CD4-positive, alpha-beta T cell treated with Interleukin-15 for 4 hours (primary cell): Measurements from ENCODE around the gene KIAA1671.

Experiments used
- DNase-seq: peaks from one replicate; pipeline ENCODE4 v3.0.0-alpha.2; 2020; ENCODE audit warnings: low spot score

Gene KIAA1671

GRCh38 chr22:24952837-24953383 lies 394 bp downstream of the KIAA1671 start:
- DNase-seq: no peak

GRCh38 chr22:24953384-24954113 lies 1.0 kb downstream of the KIAA1671 start:
- DNase-seq: no peak

GRCh38 chr22:24954114-24954463 lies 1.6 kb downstream of the KIAA1671 start:
- DNase-seq: no peak

GRCh38 chr22:24954856-24955255 lies 2.3 kb downstream of the KIAA1671 start:
- DNase-seq: no peak

- DNase-seq: no peak
Measured at GRCh38 chr22:24957043-24957442, 4.5 kb downstream of the KIAA1671 start.

GRCh38 chr22:24961217-24961844 lies 8.8 kb downstream of the KIAA1671 start:
- no peak for DNase-seq

GRCh38 chr22:24962094-24962493 lies 9.6 kb downstream of the KIAA1671 start:
- DNase-seq: no peak

GRCh38 chr22:24962835-24963234 lies 10.3 kb downstream of the KIAA1671 start:
- no peak for DNase-seq

- DNase-seq: no peak
Measured at GRCh38 chr22:24964441-24964840, 11.9 kb downstream of the KIAA1671 start.

GRCh38 chr22:24965822-24966626 lies 13.5 kb downstream of the KIAA1671 start:
- no peak for DNase-seq

GRCh38 chr22:24968066-24968561 lies 15.6 kb downstream of the KIAA1671 start:
- no peak for DNase-seq

- DNase-seq: no peak
Measured at GRCh38 chr22:24969560-24970301, 17.2 kb downstream of the KIAA1671 start.

- DNase-seq: no peak
Measured at GRCh38 chr22:24972369-24972768, 19.9 kb downstream of the KIAA1671 start.

GRCh38 chr22:24973872-24974271 lies 21.4 kb downstream of the KIAA1671 start:
- no peak for DNase-seq

- DNase-seq: no peak
Measured at GRCh38 chr22:24975125-24975640, 22.7 kb downstream of the KIAA1671 start.

GRCh38 chr22:24975813-24976341 lies 23.4 kb downstream of the KIAA1671 start:
- no peak for DNase-seq

- no peak for DNase-seq
Measured at GRCh38 chr22:24976442-24977218, 24.1 kb downstream of the KIAA1671 start.

GRCh38 chr22:24977370-24978221 lies 25.1 kb downstream of the KIAA1671 start:
- DNase-seq: no peak

- DNase-seq: no peak
Measured at GRCh38 chr22:24978308-24978707, 25.8 kb downstream of the KIAA1671 start.

- DNase-seq: no peak
Measured at GRCh38 chr22:24981066-24981465, 28.6 kb downstream of the KIAA1671 start.
